ENCODE results near the gene ZNF35. TPM values are rescaled to one million over a fixed set of nuclear protein-coding genes. Genes with fewer than 3 reads are reported as not detected.

The ZNF35 gene
- total and polyA plus RNA-seq, 2 donors (not counting 3 experiments of a cell fraction or from before 2014, with no cell fraction given), result 2.5 to 9.1 TPM

DNA sequence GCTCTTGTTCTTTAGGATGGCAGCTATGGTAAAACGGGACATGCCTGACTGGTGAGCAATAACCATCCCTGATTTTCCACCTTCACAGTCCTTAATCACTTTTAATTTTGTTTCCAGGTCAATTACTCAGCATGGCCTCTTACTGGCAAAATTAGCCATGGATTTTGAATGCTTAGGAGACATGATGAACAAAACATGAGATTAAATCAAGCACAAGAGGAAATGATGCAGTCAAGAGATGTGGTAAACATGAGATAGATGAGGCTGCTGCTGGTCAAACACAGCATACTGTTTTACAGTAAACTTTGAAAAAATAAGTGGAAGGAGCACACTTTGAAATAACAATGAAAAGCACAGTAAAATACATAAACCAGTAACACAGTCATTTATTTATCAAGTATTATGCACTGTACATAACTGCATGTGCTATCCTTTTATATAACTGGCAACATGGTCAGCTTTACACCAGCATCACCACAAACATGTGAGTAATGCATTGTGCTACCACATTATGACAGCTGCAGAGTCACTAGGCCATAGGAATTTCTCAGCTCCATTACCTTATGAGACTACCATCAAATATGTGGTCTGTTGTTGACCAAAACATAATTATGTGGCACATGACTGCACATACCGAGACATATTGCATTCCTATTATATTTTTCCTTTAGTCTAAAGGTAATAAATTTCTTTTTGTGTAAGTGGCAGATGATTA, 33.8 kb downstream of the ZNF35 start:
- Histone ChIP-seq H2AFZ (ENCODE audit: low read depth, low read length) (no peak overlapping the region), H3K27me3 (ENCODE audit: control insufficient read depth in 2 of 2, insufficient read depth in 2 of 2, low read length in 2 of 2) (no peaks in the 10 kb centered on the region), H3K79me2 (ENCODE audit: control insufficient read depth, insufficient read depth, low read length) (no peaks in the 10 kb centered on the region), H3K9me1 (replicated peaks; ENCODE audit: control insufficient read depth, extremely low read depth, insufficient read depth, low read length) (no peaks in the 10 kb centered on the region), H3K27ac (ENCODE audit: insufficient read depth, low read depth, low read length) (no peak overlapping the region), H3K9me3 (replicated peaks; ENCODE audit: control insufficient read depth, insufficient read depth, low read length) (peaks cover 1% of the 10 kb centered on the region), H3K4me1 (ENCODE audit: control insufficient read depth, extremely low read depth, insufficient read depth, low read length) (no peaks in the 10 kb centered on the region), H4K20me1 (replicated peaks; ENCODE audit: control insufficient read depth, extremely low read depth, insufficient read depth, low read length) (no peaks in the 10 kb centered on the region), H3K9ac (replicated peaks; ENCODE audit: extremely low read depth, insufficient read depth, low read length) (no peak overlapping the region), H3K4me3 (replicated peaks in 1 of 3; ENCODE audit: insufficient read depth in 1 of 3, low read depth in 1 of 3, low read length in 3 of 3) (no peak overlapping the region), H3K4me2 (ENCODE audit: insufficient read depth, low read length) (no peak overlapping the region), H3K36me3 (ENCODE audit: control insufficient read depth in 2 of 2, extremely low read depth in 1 of 2, insufficient read depth in 2 of 2, low read length in 2 of 2) (no peaks in the 10 kb centered on the region)
- intact Hi-C loops (cut with micrococcal nuclease), result no loop called here
- POLR2A ChIA-PET, result no interaction called here
- no TSS peak for BruUV-seq (replicated peaks)
- DNase-seq (ENCODE audit: low read depth, low spot score), result peak; percentile 20
- CTCF ChIA-PET, result no interaction called here
- TF ChIP-seq POLR2A (IDR thresholded peaks at IDR 0.05; ENCODE audit: low read depth, low read length) (no peak), JUN (IDR thresholded peaks at IDR 0.05; ENCODE audit: borderline replicate concordance, insufficient read depth, insufficient read length, low read depth) (no peak), POLR2AphosphoS5 (IDR thresholded peaks at IDR 0.05; ENCODE audit: insufficient read depth, low read depth, low read length) (no peak), FOS (IDR thresholded peaks at IDR 0.05; ENCODE audit: borderline replicate concordance, insufficient read depth, low read length) (peak; percentile 55), GATA2 (IDR thresholded peaks at IDR 0.05; ENCODE audit: insufficient read depth, insufficient read length, low read depth, low read length) (peak; percentile 70)
- TF ChIP-seq, protein P1, sequence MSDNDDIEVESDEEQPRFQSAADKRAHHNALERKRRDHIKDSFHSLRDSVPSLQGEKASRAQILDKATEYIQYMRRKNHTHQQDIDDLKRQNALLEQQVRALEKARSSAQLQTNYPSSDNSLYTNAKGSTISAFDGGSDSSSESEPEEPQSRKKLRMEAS (IDR thresholded peaks at IDR 0.05; ENCODE audit: insufficient read depth, insufficient read length), result no peak
- no peak for FAIRE-seq
- dilution Hi-C loops (cut with MboI; ENCODE audit: extremely low pct_ligation_motif_present, low sequenced_read_pairs), result no loop called here

DNA sequence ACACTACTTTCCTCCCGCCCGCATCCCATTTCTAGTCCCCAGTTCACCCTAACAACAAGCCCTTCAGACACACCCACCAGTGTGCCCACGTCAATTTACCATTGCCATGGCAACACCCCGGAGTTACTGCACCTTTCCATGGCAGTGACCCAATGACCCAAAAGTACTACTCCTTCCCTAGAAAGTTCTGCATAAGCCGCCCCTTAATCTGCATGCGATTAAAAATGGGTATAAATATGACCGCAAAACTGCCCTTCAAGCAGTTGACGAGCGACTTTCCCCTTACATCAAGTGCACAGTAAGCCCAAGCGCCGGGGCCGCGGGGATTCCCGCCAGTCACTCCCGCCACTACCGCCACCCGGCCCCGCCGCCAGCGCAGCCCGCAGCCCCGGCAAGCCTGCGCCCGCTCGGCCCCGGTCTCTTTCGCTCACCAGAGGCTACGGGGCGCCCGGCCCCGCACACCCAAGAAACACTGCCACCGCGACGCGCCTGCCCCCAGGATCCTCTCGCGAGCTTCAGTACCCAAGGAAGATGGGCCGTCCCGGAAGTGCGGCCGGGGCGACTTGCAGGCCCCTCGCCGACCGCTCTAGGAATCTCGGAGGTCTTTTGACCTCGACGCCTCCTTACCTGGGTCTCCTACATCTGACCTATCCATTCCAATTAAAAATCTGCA, 36.7 kb downstream of the ZNF35 start:
- TF ChIP-seq POLR2AphosphoS5 (IDR thresholded peaks at IDR 0.05; ENCODE audit: insufficient read depth, low read depth, low read length) (no peak), MYC (IDR thresholded peaks at IDR 0.05; ENCODE audit: low read depth, low read length) (no peak), GATA2 (IDR thresholded peaks at IDR 0.05; ENCODE audit: insufficient read depth, insufficient read length, low read depth, low read length) (no peak), JUN (IDR thresholded peaks at IDR 0.05; ENCODE audit: borderline replicate concordance, insufficient read depth, insufficient read length, low read depth) (no peak), FOS (IDR thresholded peaks at IDR 0.05; ENCODE audit: borderline replicate concordance, insufficient read depth, low read length) (no peak), POLR2A (IDR thresholded peaks at IDR 0.05; ENCODE audit: low read depth, low read length) (no peak), EZH2 (IDR thresholded peaks at IDR 0.05; ENCODE audit: borderline replicate concordance, low read depth, low read length, severe bottlenecking) (no peak)
- TF ChIP-seq, protein P1 (IDR thresholded peaks at IDR 0.05; ENCODE audit: insufficient read depth, insufficient read length), result no peak
- TF ChIP-seq, protein P2, sequence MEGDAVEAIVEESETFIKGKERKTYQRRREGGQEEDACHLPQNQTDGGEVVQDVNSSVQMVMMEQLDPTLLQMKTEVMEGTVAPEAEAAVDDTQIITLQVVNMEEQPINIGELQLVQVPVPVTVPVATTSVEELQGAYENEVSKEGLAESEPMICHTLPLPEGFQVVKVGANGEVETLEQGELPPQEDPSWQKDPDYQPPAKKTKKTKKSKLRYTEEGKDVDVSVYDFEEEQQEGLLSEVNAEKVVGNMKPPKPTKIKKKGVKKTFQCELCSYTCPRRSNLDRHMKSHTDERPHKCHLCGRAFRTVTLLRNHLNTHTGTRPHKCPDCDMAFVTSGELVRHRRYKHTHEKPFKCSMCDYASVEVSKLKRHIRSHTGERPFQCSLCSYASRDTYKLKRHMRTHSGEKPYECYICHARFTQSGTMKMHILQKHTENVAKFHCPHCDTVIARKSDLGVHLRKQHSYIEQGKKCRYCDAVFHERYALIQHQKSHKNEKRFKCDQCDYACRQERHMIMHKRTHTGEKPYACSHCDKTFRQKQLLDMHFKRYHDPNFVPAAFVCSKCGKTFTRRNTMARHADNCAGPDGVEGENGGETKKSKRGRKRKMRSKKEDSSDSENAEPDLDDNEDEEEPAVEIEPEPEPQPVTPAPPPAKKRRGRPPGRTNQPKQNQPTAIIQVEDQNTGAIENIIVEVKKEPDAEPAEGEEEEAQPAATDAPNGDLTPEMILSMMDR (IDR thresholded peaks at IDR 0.05; ENCODE audit: extremely low read depth in 1 of 2, insufficient read depth in 1 of 2, low read depth in 1 of 2, low read length in 2 of 2), result no peak
- Histone ChIP-seq H3K9me1 (replicated peaks; ENCODE audit: control insufficient read depth, extremely low read depth, insufficient read depth, low read length) (no peaks in the 10 kb centered on the region), H3K27ac (ENCODE audit: insufficient read depth, low read depth, low read length) (no peak overlapping the region), H3K4me1 (ENCODE audit: control insufficient read depth, extremely low read depth, insufficient read depth, low read length) (no peaks in the 10 kb centered on the region), H3K4me3 (replicated peaks in 1 of 3; ENCODE audit: insufficient read depth in 1 of 3, low read depth in 1 of 3, low read length in 3 of 3) (peak overlapping the region; percentile 7 to 44 (median 35)), H4K20me1 (replicated peaks; ENCODE audit: control insufficient read depth, extremely low read depth, insufficient read depth, low read length) (no peaks in the 10 kb centered on the region), H3K9ac (replicated peaks; ENCODE audit: extremely low read depth, insufficient read depth, low read length) (no peak overlapping the region), H3K27me3 (ENCODE audit: control insufficient read depth in 2 of 2, insufficient read depth in 2 of 2, low read length in 2 of 2) (no peaks in the 10 kb centered on the region), H3K36me3 (ENCODE audit: control insufficient read depth in 2 of 2, extremely low read depth in 1 of 2, insufficient read depth in 2 of 2, low read length in 2 of 2) (no peaks in the 10 kb centered on the region), H2AFZ (ENCODE audit: low read depth, low read length) (peak overlapping the region; percentile 85), H3K79me2 (ENCODE audit: control insufficient read depth, insufficient read depth, low read length) (no peaks in the 10 kb centered on the region), H3K4me2 (ENCODE audit: insufficient read depth, low read length) (peak overlapping the region; percentile 20), H3K9me3 (replicated peaks; ENCODE audit: control insufficient read depth, insufficient read depth, low read length) (peaks cover 1% of the 10 kb centered on the region)
- intact Hi-C loops (cut with micrococcal nuclease), result no loop called here
- dilution Hi-C loops (cut with MboI; ENCODE audit: extremely low pct_ligation_motif_present, low sequenced_read_pairs), result no loop called here
- ChIA-PET POLR2A (no interaction called here), CTCF (no interaction called here)
- FAIRE-seq (no peak), DNase-seq (ENCODE audit: low read depth, low spot score) (peak; percentile 52)
- no TSS peak for BruUV-seq (replicated peaks)

All from endothelial cell of umbilical vein (primary cell).